ENCODE measurements around the gene TMTC1.

TMTC1 gene

GRCh38 chr12:29792853-29793252 is 9.1 kb upstream of the TMTC1 start:
- no peak overlapping the region for H3K4me3 ChIP-seq (ENCODE audit: low read depth, low read length)
- TF ChIP-seq, protein P1, sequence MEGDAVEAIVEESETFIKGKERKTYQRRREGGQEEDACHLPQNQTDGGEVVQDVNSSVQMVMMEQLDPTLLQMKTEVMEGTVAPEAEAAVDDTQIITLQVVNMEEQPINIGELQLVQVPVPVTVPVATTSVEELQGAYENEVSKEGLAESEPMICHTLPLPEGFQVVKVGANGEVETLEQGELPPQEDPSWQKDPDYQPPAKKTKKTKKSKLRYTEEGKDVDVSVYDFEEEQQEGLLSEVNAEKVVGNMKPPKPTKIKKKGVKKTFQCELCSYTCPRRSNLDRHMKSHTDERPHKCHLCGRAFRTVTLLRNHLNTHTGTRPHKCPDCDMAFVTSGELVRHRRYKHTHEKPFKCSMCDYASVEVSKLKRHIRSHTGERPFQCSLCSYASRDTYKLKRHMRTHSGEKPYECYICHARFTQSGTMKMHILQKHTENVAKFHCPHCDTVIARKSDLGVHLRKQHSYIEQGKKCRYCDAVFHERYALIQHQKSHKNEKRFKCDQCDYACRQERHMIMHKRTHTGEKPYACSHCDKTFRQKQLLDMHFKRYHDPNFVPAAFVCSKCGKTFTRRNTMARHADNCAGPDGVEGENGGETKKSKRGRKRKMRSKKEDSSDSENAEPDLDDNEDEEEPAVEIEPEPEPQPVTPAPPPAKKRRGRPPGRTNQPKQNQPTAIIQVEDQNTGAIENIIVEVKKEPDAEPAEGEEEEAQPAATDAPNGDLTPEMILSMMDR (IDR thresholded peaks at IDR 0.05; ENCODE audit: control insufficient read depth, extremely low read depth, insufficient read depth), result no peak
- DNase-seq (ENCODE audit: low read depth), result no peak

DNA sequence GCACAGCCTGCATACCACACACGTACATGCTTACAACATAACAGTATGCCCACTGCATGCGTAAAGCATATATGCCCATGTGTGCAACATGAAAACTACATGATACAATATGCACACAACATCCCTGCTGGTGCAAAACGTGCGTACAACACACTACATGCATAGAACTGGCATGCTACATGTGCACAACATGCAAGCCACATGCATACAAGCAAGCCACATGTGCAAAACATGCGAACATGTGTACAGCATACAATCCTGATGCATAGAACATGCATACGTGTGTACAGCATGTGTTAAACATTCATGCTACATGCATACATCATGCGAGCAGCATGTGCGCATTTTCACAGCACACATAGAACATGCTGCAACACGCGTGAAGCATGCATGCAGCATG is 8.4 kb upstream of the TMTC1 start:
- H3K4me3 ChIP-seq (ENCODE audit: low read depth, low read length), result no peak overlapping the region
- DNase-seq (ENCODE audit: low read depth), result no peak
- TF ChIP-seq, protein P1 (IDR thresholded peaks at IDR 0.05; ENCODE audit: control insufficient read depth, extremely low read depth, insufficient read depth), result no peak

GRCh38 chr12:29782871-29783772 is 620 bp downstream of the TMTC1 start:
- DNase-seq (ENCODE audit: low read depth), result no peak
- TF ChIP-seq, protein P1 (IDR thresholded peaks at IDR 0.05; ENCODE audit: control insufficient read depth, extremely low read depth, insufficient read depth), result peak; percentile 16; the same call in 1 of the 2 replicates
- H3K4me3 ChIP-seq (ENCODE audit: low read depth, low read length), result no peak overlapping the region

GRCh38 chr12:29782285-29782870 is 1.4 kb downstream of the TMTC1 start:
- no peak for DNase-seq (ENCODE audit: low read depth)
- H3K4me3 ChIP-seq (ENCODE audit: low read depth, low read length), result no peak overlapping the region
- TF ChIP-seq, protein P1 (IDR thresholded peaks at IDR 0.05; ENCODE audit: control insufficient read depth, extremely low read depth, insufficient read depth), result no peak

- no peak for DNase-seq (ENCODE audit: low read depth)
- H3K4me3 ChIP-seq (ENCODE audit: low read depth, low read length), result no peak overlapping the region
- TF ChIP-seq, protein P1 (IDR thresholded peaks at IDR 0.05; ENCODE audit: control insufficient read depth, extremely low read depth, insufficient read depth), result no peak
Observed at GRCh38 chr12:29781705-29782266, 2.0 kb downstream of the TMTC1 start.

GRCh38 chr12:29781188-29781587 is 2.6 kb downstream of the TMTC1 start:
- no peak for DNase-seq (ENCODE audit: low read depth)
- H3K4me3 ChIP-seq (ENCODE audit: low read depth, low read length), result no peak overlapping the region
- TF ChIP-seq, protein P1 (IDR thresholded peaks at IDR 0.05; ENCODE audit: control insufficient read depth, extremely low read depth, insufficient read depth), result no peak

Measured in LNCaP clone FGC (cell line).